Muscle layer of colon (tissue), 2 donors: Measurements from ENCODE around the gene GSDME.

Experiments
- H3K27ac ChIP-seq: one replicate; pipeline ENCODE4 v1.7.0; 2013; ENCODE audit warnings: low read depth, mild to moderate bottlenecking, low read length, moderate library complexity
- H3K27me3 ChIP-seq, 2 donors: one replicate each; pipeline ENCODE4 v1.7.0; 2013; ENCODE audit warnings: low read length in 2 of 2, mild to moderate bottlenecking in 2 of 2; ENCODE audit not compliant: insufficient read depth in 2 of 2, control insufficient read depth in 1 of 2
- H3K36me3 ChIP-seq: one replicate; pipeline ENCODE4 v1.7.0; 2013; ENCODE audit warnings: mild to moderate bottlenecking, low read length; ENCODE audit not compliant: insufficient read depth
- H3K4me1 ChIP-seq: one replicate; pipeline ENCODE4 v1.7.0; 2013; ENCODE audit warnings: mild to moderate bottlenecking, low read length; ENCODE audit not compliant: insufficient read depth
- H3K4me3 ChIP-seq, 2 donors: one replicate each; pipeline ENCODE4 v1.7.0; 2013; ENCODE audit warnings: low read length in 2 of 2, low read depth in 1 of 2, mild to moderate bottlenecking in 1 of 2, moderate library complexity in 1 of 2
- H3K9ac ChIP-seq: one replicate; pipeline ENCODE4 v1.7.0; 2013; ENCODE audit warnings: low read length
- H3K9me3 ChIP-seq: one replicate; pipeline ENCODE4 v1.7.0; 2013; ENCODE audit warnings: mild to moderate bottlenecking, low read length
- donor health status: abdominal sarcoma.
- donor health status: Adenocarcinoma of cecum.

Gene GSDME

GRCh38 chr7:24788961-24789576 is 31.8 kb upstream of the GSDME start:
- no peak overlapping the region for H3K4me3 ChIP-seq
- H3K9ac ChIP-seq: no peak overlapping the region
- no peak overlapping the region for H3K27ac ChIP-seq
- H3K9me3 ChIP-seq: no peaks in the 10 kb centered on the region
- no peaks in the 10 kb centered on the region for H3K4me1 ChIP-seq
- no peaks in the 10 kb centered on the region for H3K36me3 ChIP-seq
- H3K27me3 ChIP-seq: no peaks in the 10 kb centered on the region

GRCh38 chr7:24788075-24788474 is 30.8 kb upstream of the GSDME start:
- no peaks in the 10 kb centered on the region for H3K4me1 ChIP-seq
- H3K4me3 ChIP-seq: no peak overlapping the region
- H3K36me3 ChIP-seq: no peaks in the 10 kb centered on the region
- H3K27ac ChIP-seq: no peak overlapping the region
- H3K27me3 ChIP-seq: no peaks in the 10 kb centered on the region
- no peak overlapping the region for H3K9ac ChIP-seq
- no peaks in the 10 kb centered on the region for H3K9me3 ChIP-seq

DNA sequence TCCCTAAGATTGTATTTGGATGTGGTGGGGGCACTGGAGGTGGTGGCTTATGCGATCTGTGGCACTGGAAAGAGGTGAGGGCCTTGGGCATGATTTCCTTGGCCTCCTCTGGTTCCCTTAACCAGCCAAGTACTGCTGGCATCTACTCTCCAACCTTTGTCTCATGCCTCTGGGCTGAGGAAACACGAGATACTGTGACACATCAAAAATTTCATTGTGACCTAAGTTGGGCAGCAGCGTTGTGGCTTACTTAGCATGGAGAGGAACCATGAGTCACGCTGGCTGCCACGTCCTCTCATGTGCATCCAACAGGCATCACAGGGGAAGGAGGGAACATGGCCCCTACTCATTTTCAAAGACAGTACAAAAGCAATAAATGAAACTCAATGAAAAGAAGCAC is 29.7 kb upstream of the GSDME start:
- H3K9ac ChIP-seq: no peak overlapping the region
- H3K4me1 ChIP-seq: no peaks in the 10 kb centered on the region
- H3K36me3 ChIP-seq: no peaks in the 10 kb centered on the region
- no peak overlapping the region for H3K4me3 ChIP-seq
- no peak overlapping the region for H3K27ac ChIP-seq
- no peaks in the 10 kb centered on the region for H3K9me3 ChIP-seq
- no peaks in the 10 kb centered on the region for H3K27me3 ChIP-seq

GRCh38 chr7:24786306-24786705 is 29.0 kb upstream of the GSDME start:
- Histone ChIP-seq H3K27ac (no peak overlapping the region), H3K27me3 (no peaks in the 10 kb centered on the region), H3K4me1 (no peaks in the 10 kb centered on the region), H3K36me3 (no peaks in the 10 kb centered on the region), H3K9ac (no peak overlapping the region), H3K9me3 (no peaks in the 10 kb centered on the region), H3K4me3 (no peak overlapping the region)

DNA sequence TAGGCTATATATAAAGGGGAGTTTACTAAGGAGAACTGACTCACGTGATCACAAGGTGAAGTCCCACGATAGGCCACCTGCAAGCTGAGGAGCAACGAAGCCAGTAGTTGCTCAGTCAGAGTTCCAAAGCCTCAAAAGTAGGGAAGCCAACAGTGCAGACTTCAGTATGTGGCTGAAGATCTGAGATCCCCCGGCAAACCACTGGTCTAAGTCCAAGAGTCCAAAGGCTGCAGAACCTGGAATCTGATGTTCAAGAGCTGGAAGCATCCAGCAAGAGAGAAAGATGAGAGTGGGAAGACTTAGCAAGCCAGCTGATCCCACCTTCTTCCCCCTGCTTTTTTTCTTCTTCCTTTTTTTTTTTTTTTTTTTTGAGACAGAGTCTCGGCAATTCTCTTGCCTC is 27.0 kb upstream of the GSDME start:
- H3K9me3 ChIP-seq: no peaks in the 10 kb centered on the region
- no peak overlapping the region for H3K4me3 ChIP-seq
- no peak overlapping the region for H3K9ac ChIP-seq
- no peak overlapping the region for H3K27ac ChIP-seq
- no peaks in the 10 kb centered on the region for H3K27me3 ChIP-seq
- H3K4me1 ChIP-seq: no peaks in the 10 kb centered on the region
- H3K36me3 ChIP-seq: no peaks in the 10 kb centered on the region

DNA sequence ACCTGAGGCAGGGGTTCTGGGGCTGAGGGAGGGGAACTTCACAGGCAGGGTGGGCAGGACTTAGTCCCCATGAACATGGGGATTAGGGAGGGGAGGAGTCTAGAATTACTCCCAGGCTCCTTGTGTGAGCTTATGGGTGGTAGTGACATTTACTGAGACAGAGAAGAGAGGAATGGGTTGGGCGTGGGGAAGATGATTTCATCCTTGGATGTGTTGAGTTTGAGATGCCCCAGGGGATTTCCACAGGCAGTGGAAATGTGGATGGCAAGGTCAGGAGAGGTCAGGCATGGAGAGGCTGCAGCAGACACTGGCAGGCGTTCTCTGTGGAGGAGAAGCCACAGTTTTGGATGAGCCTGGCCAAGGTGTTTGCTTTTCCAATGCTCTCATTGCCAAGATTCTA is 26.4 kb upstream of the GSDME start:
- Histone ChIP-seq H3K4me1 (no peaks in the 10 kb centered on the region), H3K9ac (no peak overlapping the region), H3K36me3 (no peaks in the 10 kb centered on the region), H3K27ac (no peak overlapping the region), H3K27me3 (no peaks in the 10 kb centered on the region), H3K4me3 (no peak overlapping the region), H3K9me3 (no peaks in the 10 kb centered on the region)

DNA sequence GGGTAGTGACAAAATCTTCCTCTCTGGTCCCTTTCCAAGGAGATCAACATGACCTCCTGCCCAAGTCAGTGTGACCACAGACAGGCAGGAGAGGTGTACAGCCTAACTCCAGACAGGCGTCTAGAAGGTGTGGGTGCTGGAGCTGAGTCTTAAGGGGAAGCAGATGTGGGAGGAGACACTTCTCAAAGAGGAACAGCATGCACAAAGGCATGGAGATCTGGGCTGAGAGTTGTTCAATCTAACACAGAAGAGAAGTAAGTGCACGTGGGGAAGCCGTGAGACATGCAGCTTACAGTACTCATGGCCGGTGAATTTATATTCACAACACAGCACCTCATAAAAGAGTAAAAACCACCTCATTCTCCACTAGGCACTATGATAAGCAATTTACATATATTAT is 23.8 kb upstream of the GSDME start:
- no peaks in the 10 kb centered on the region for H3K27me3 ChIP-seq

GRCh38 chr7:24779283-24779655 is 22.0 kb upstream of the GSDME start:
- no peaks in the 10 kb centered on the region for H3K9me3 ChIP-seq

More for the DNA sequence above, 23.8 kb upstream of the GSDME start:
- Histone ChIP-seq H3K4me3 (no peak overlapping the region), H3K9ac (no peak overlapping the region), H3K9me3 (no peaks in the 10 kb centered on the region), H3K4me1 (no peaks in the 10 kb centered on the region), H3K36me3 (no peaks in the 10 kb centered on the region), H3K27ac (no peak overlapping the region)

DNA sequence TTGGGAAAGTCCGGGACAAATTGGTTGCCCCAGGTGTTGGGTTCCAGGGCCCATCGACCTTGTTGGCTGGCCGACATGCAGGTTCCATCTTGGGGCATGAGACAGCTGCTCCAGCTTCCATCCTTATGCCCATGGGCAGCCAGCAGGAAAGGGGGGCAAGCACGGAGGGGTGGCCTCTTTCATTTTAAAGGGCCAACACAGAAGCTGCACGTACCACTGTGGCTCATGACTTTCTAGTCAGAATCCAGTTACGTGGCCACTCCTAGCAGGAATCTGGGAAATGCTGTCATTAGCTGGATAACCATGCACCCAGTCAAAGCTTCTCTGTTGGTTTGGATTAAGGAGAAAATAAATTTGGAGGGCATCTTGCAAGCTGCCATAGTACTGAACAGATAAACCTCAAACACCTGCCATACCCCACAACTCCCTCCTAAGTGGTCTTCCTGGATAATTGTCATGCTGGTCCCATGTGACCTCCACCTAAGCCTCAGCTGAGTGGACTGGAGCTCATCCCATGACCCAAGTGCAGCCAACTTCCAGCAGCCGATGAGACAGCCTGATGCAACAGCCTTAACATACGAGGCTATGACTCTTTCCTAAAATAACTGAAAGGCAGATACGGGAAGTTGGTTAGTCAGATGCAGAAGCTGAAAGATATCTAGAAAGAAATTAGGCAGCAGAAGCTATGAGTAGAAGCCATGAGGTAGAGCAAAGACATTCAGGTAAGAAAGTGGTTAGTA is 21.4 kb upstream of the GSDME start:
- H3K4me3 ChIP-seq: no peak overlapping the region
- H3K27me3 ChIP-seq: no peaks in the 10 kb centered on the region
- H3K9ac ChIP-seq: no peak overlapping the region
- no peaks in the 10 kb centered on the region for H3K4me1 ChIP-seq
- H3K9me3 ChIP-seq: no peaks in the 10 kb centered on the region
- H3K27ac ChIP-seq: no peak overlapping the region
- H3K36me3 ChIP-seq: no peaks in the 10 kb centered on the region

More at GRCh38 chr7:24779283-24779655, 22.0 kb upstream of the GSDME start:
- Histone ChIP-seq H3K27me3 (no peaks in the 10 kb centered on the region), H3K4me1 (no peaks in the 10 kb centered on the region), H3K4me3 (no peak overlapping the region), H3K27ac (no peak overlapping the region), H3K9ac (no peak overlapping the region), H3K36me3 (no peaks in the 10 kb centered on the region)

GRCh38 chr7:24777806-24778205 is 20.5 kb upstream of the GSDME start:
- H3K9ac ChIP-seq: no peak overlapping the region
- H3K27ac ChIP-seq: no peak overlapping the region
- H3K36me3 ChIP-seq: no peaks in the 10 kb centered on the region
- H3K4me3 ChIP-seq: no peak overlapping the region
- no peaks in the 10 kb centered on the region for H3K27me3 ChIP-seq
- H3K9me3 ChIP-seq: no peaks in the 10 kb centered on the region
- no peaks in the 10 kb centered on the region for H3K4me1 ChIP-seq

DNA sequence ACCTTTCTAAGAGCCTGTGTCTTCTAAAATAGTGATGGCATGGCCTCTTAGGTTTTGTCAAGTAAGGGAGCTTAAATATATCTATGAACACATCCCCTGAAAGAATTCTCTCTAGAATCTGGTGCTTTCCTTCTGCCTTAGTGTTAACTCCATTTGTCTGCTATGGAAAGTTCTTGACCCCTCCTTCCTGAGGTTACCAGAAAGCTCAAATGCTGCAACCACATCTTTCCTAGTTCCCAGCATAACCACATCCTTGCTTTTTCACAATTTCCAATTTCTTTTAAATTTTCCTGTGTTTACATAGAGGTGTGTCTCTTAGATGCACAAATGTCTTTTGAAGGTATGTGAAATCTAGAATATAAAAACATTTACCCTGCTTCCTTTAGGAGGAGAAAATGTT is 16.4 kb upstream of the GSDME start:
- no peaks in the 10 kb centered on the region for H3K36me3 ChIP-seq
- H3K9ac ChIP-seq: no peak overlapping the region
- no peak overlapping the region for H3K27ac ChIP-seq
- H3K9me3 ChIP-seq: no peaks in the 10 kb centered on the region
- no peaks in the 10 kb centered on the region for H3K27me3 ChIP-seq
- no peaks in the 10 kb centered on the region for H3K4me1 ChIP-seq
- H3K4me3 ChIP-seq: no peak overlapping the region

DNA sequence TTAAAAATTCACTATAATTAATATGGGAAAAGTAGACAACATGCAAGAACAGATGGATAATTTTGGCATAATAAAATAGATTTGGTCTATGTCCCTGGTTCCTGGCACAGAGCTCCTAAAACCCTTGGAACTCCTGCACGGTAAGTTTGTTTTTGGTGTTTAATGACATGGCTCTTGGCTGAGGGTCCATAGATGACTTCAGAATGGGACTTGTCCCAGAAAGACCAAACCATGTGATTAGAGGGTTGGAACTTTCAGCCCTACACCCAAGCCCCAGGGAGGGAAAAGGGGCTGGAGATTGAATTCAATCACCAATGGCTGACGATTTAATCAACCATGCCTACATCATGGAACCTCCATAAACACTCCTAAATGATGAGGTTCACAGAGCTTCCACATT is 12.6 kb upstream of the GSDME start:
- Histone ChIP-seq H3K27me3 (no peaks in the 10 kb centered on the region), H3K9ac (no peak overlapping the region), H3K27ac (no peak overlapping the region), H3K9me3 (no peaks in the 10 kb centered on the region), H3K4me3 (no peak overlapping the region), H3K4me1 (no peaks in the 10 kb centered on the region), H3K36me3 (no peaks in the 10 kb centered on the region)
